HepG2 (cell line): ENCODE data around the gene BTG1. TPM values are rescaled to one million over a fixed set of nuclear protein-coding genes. Genes with fewer than 3 reads are reported as not detected.

ENCODE experiments used
- ATAC-seq: fragments of 200-7000 bp; cut with Tn5 transposase; 3 replicates; pipeline ENCODE4 v1.9.1; 2020; ENCODE audit warnings: mild to moderate bottlenecking, moderate library complexity
- BruUV-seq: library from RNA; stranded (reverse); fragments of 400-500 nt; replicated peaks from 2 replicates; lab custom pipeline; 2021; lab: Mats Ljungman, UMichigan
- CTCF ChIA-PET: fragments of 300-600 bp; formaldehyde crosslinking; extraction: SDS; loops from one replicate; lab custom pipeline; 2021; ENCODE audit warnings: low total read pairs, inconsistent platforms, low intra/inter-chr PET ratio; lab: Yijun Ruan, JAX
- POLR2A ChIA-PET: fragments of 350-600 bp; sonication (Branson Sonifier 250); formaldehyde crosslinking; loops from one replicate; lab custom pipeline; 2020; ENCODE audit warnings: antibody characterized with exemption, inconsistent platforms; lab: Yijun Ruan, JAX
- DNase-seq: peaks from one replicate; pipeline ENCODE4 v3.0.0-alpha.2; 2015; ENCODE audit warnings: low spot score
- FAIRE-seq: peaks from 3 replicates; lab custom pipeline; 2011; peaks lifted over from hg19 to GRCh38; lab: Jason Lieb, UNC
- H2AFZ ChIP-seq: one replicate; pipeline ENCODE4 v1.6.1; 2011; ENCODE audit warnings: low read length, inconsistent platforms
- H3K27ac ChIP-seq: fragments of 300-600 bp; 3 replicates; pipeline ENCODE4 v1.8.0; 2011; ENCODE audit warnings: mixed run types, mild to moderate bottlenecking, mixed read lengths, low read length, inconsistent platforms; ENCODE audit not compliant: insufficient read depth; ENCODE audit errors: extremely low read length
- H3K27me3 ChIP-seq, 2 experiments: fragments of 200-600 bp in 1 of 2; 2 replicates in 1 of 2; 3 replicates in 1 of 2; pipeline versions ENCODE4 v1.6.0 to v1.8.0; 2011; ENCODE audit warnings: low read length in 2 of 2, mild to moderate bottlenecking in 2 of 2, moderate library complexity in 2 of 2, inconsistent platforms in 1 of 2; ENCODE audit not compliant: insufficient read depth in 2 of 2, control insufficient read depth in 1 of 2
- H3K36me3 ChIP-seq, 2 experiments: fragments of 200-600 bp in 1 of 2; replicated peaks in 1 of 2; 2 replicates in 1 of 2; 3 replicates in 1 of 2; pipeline versions ENCODE4 v1.5.1 to v1.8.0; 2011; ENCODE audit warnings: low read length in 2 of 2, inconsistent platforms in 1 of 2; ENCODE audit not compliant: insufficient read depth in 2 of 2, control insufficient read depth in 1 of 2
- H3K4me1 ChIP-seq: 2 replicates; pipeline ENCODE4 v1.5.1; 2012; ENCODE audit warnings: low read length, inconsistent platforms; ENCODE audit not compliant: insufficient read depth
- H3K4me2 ChIP-seq: 2 replicates; pipeline ENCODE4 v1.6.0; 2011; ENCODE audit warnings: low read depth, low read length, inconsistent platforms
- H3K4me3 ChIP-seq, 3 experiments: fragments of 200-600 bp in 1 of 3; sonication (generic), shearing (Covaris generic) in 1 of 3; replicated peaks in 1 of 3; 2 replicates each; pipeline ENCODE4 v1.5.1; 2011 to 2016; ENCODE audit warnings: low read length in 3 of 3, inconsistent platforms in 2 of 3, low read depth in 2 of 3, mild to moderate bottlenecking in 2 of 3, control low read depth in 1 of 3, mixed read lengths in 1 of 3; ENCODE audit not compliant: insufficient read depth in 1 of 3
- H3K79me2 ChIP-seq: one replicate; pipeline ENCODE4 v1.6.1; 2011; ENCODE audit warnings: low read length, inconsistent platforms; ENCODE audit not compliant: insufficient read depth
- H3K9ac ChIP-seq: 2 replicates; pipeline ENCODE4 v1.6.0; 2011; ENCODE audit warnings: mild to moderate bottlenecking, low read depth, low read length, inconsistent platforms; ENCODE audit not compliant: insufficient read depth
- H3K9me3 ChIP-seq: 2 replicates; pipeline ENCODE4 v1.5.1; 2012; ENCODE audit warnings: mild to moderate bottlenecking, low read length
- H4K20me1 ChIP-seq: 2 replicates; pipeline ENCODE4 v1.6.0; 2011; ENCODE audit warnings: inconsistent platforms, mild to moderate bottlenecking, low read length, moderate library complexity; ENCODE audit not compliant: insufficient read depth
- EED ChIP-seq: sonication (generic); formaldehyde crosslinking; IDR thresholded peaks from 2 replicates; pipeline ENCODE4 v1.5.0; 2020; ENCODE audit warnings: mild to moderate bottlenecking, missing genetic modification reagents
- KLF16 ChIP-seq, 2 experiments: sonication (generic) in 1 of 2; formaldehyde crosslinking in 1 of 2; IDR thresholded peaks; 2 replicates each; pipeline versions ENCODE4 v1.6.1 to v1.8.0; 2016 to 2023; ENCODE audit warnings: missing genetic modification reagents in 2 of 2, missing compliant biosample characterization in 1 of 2
- KLF9 ChIP-seq: IDR thresholded peaks from 2 replicates; pipeline ENCODE4 v1.6.1; 2016; ENCODE audit warnings: low read depth
- LBX2 ChIP-seq: sonication (generic); formaldehyde crosslinking; IDR thresholded peaks from 2 replicates; pipeline ENCODE4 v1.5.0; 2020; ENCODE audit warnings: missing genetic modification reagents, mild to moderate bottlenecking, borderline replicate concordance
- ZFP91 ChIP-seq: sonication (generic); formaldehyde crosslinking; IDR thresholded peaks from 2 replicates; pipeline ENCODE4 v1.9.0; 2022; ENCODE audit warnings: missing genetic modification reagents, mild to moderate bottlenecking, borderline replicate concordance
- ZNF557 ChIP-seq: sonication (generic); formaldehyde crosslinking; IDR thresholded peaks from 2 replicates; pipeline ENCODE4 v1.4.0; 2020; ENCODE audit warnings: missing genetic modification reagents
- ZNF576 ChIP-seq: sonication (generic); formaldehyde crosslinking; IDR thresholded peaks from 2 replicates; pipeline ENCODE4 v1.4.0; 2020; ENCODE audit warnings: mild to moderate bottlenecking, missing genetic modification reagents
- ZNF720 ChIP-seq: sonication (generic); formaldehyde crosslinking; IDR thresholded peaks from 2 replicates; pipeline ENCODE4 v1.4.0; 2020; ENCODE audit warnings: missing genetic modification reagents
- WGBS: methylation state at CpG from one replicate; pipeline ENCODE4 v1.1.6; 2017; ENCODE audit warnings: low lambda C conversion rate; 5-methylcytosine and 5-hydroxymethylcytosine counted together
- in situ Hi-C: cut with HindIII; loops from 2 replicates; pipeline ENCODE4 v1.10.0; 2017; ENCODE audit warnings: low pct_unique_long_range_greater_than_20kb; ENCODE audit not compliant: extremely low pct_ligation_motif_present
- intact Hi-C: fragments of 100-400 bp; cut with micrococcal nuclease; formaldehyde crosslinking; loops from one replicate; pipeline ENCODE4 v1.10.0; 2022; ENCODE audit not compliant: unreplicated experiment
- polyA plus RNA-seq, 8 experiments: library from polyadenylated mRNA; depleted of rRNA in 3 of 8; stranded (reverse) in 7 of 8; unstranded in 1 of 8; fragments of >200 nt; fragmentation: Illumina TruSeq in 4 of 8; extraction: Trizol in 4 of 8; gene quantifications; 2 replicates each; pipeline versions ENCODE4 v1.2.1 to v1.2.3, GENCODE V29; 2011 to 2016; ENCODE audit warnings: low read depth in 4 of 8, missing spikeins in 1 of 8, mixed read lengths in 1 of 8; ENCODE audit not compliant: insufficient read depth in 1 of 8
- total RNA-seq, 5 experiments: library from RNA; depleted of rRNA; stranded (reverse); fragments of >200 nt; fragmentation: Illumina TruSeq; extraction: Trizol; gene quantifications; 2 replicates each; pipeline ENCODE4 v1.2.3, GENCODE V29; 2016; ENCODE audit warnings: low read depth in 1 of 5

BTG1 gene
- total and polyA plus RNA-seq, 2 of the 13 experiments (the other 11 are each of a cell fraction or from before 2014, with no cell fraction given) = 7.5 to 16.7 TPM

GRCh38 chr12:92188517-92189188, 43.0 kb upstream of the BTG1 start:
- Histone ChIP-seq H3K4me3 (no peak overlapping the region), H3K4me2 (no peak overlapping the region), H3K4me1 (no peaks in the 10 kb centered on the region), H3K79me2 (no peaks in the 10 kb centered on the region), H3K27me3 (no peaks in the 10 kb centered on the region), H3K9me3 (no peaks in the 10 kb centered on the region), H2AFZ (no peak overlapping the region), H3K27ac (no peak overlapping the region), H3K9ac (no peak overlapping the region), H3K36me3 (no peaks in the 10 kb centered on the region)
- ATAC-seq = peak; percentile 35; the same call in 1 of the 3 replicates
- in situ Hi-C loops = no loop called here
- FAIRE-seq = no peak
- ChIA-PET CTCF (no interaction called here), POLR2A (no interaction called here)
- intact Hi-C loops = no loop called here
- no peak for DNase-seq
- no TSS peak for BruUV-seq
- WGBS = 23% methylated on average over 7 of the region's 7 CpGs
- no peak for TF ChIP-seq KLF16 (CRISPR knock-in tag; IDR thresholded peaks at IDR 0.05)
- TF ChIP-seq ZNF557 (CRISPR knock-in tag) = no peak
- TF ChIP-seq EED = no peak
- TF ChIP-seq ZNF576 (CRISPR knock-in tag) = no peak
- no peak for TF ChIP-seq KLF9 (CRISPR knock-in tag)
- TF ChIP-seq, all 625 proteins: peak for 0
- no peaks in the 10 kb centered on the region for H4K20me1 ChIP-seq

GRCh38 chr12:92186038-92186470, 40.4 kb upstream of the BTG1 start:
- H3K79me2 ChIP-seq = no peaks in the 10 kb centered on the region
- H3K36me3 ChIP-seq = no peaks in the 10 kb centered on the region
- POLR2A ChIA-PET = no interaction called here
- no TSS peak for BruUV-seq
- DNase-seq = no peak
- 50% methylated on average over 2 of the region's 2 CpGs for WGBS
- FAIRE-seq = no peak
- no peaks in the 10 kb centered on the region for H3K4me1 ChIP-seq
- no peak overlapping the region for H2AFZ ChIP-seq
- no peak for ATAC-seq
- intact Hi-C loops = no loop called here
- no peak overlapping the region for H3K4me3 ChIP-seq
- no peak overlapping the region for H3K27ac ChIP-seq
- H3K27me3 ChIP-seq = no peaks in the 10 kb centered on the region
- CTCF ChIA-PET = no interaction called here
- H3K4me2 ChIP-seq = no peak overlapping the region
- no peaks in the 10 kb centered on the region for H4K20me1 ChIP-seq
- in situ Hi-C loops = no loop called here
- H3K9me3 ChIP-seq = no peaks in the 10 kb centered on the region
- TF ChIP-seq ZNF720 (CRISPR knock-in tag) = no peak
- TF ChIP-seq LBX2 = no peak
- no peak for TF ChIP-seq ZFP91 (CRISPR knock-in tag)
- no peak overlapping the region for H3K9ac ChIP-seq
